C4-2B (cell line): ENCODE results near the gene PRUNE2.

Experiments
- ZFX ChIP-seq: fragments of 450-650 bp; IDR thresholded peaks from 2 replicates; pipeline ENCODE4 v1.6.1; 2017
- TF ChIP-seq, protein P1 (sequence below): fragments of 450-650 bp; conservative IDR thresholded peaks from 2 replicates; pipeline ENCODE4 v1.5.1; 2017; ENCODE audit warnings: mild to moderate bottlenecking

DNA sequence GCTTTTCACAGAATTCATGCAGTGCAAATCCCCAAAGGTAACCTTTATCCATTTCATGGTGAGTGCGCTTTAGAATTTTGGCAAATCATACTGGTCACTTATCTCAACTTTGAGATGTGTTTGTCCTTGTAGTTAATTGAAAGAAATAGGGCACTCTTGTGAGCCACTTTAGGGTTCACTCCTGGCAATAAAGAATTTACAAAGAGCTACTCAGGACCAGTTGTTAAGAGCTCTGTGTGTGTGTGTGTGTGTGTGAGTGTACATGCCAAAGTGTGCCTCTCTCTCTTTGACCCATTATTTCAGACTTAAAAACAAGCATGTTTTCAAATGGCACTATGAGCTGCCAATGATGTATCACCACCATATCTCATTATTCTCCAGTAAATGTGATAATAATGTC lies 120.4 kb downstream of the PRUNE2 start:
- TF ChIP-seq, protein P1, sequence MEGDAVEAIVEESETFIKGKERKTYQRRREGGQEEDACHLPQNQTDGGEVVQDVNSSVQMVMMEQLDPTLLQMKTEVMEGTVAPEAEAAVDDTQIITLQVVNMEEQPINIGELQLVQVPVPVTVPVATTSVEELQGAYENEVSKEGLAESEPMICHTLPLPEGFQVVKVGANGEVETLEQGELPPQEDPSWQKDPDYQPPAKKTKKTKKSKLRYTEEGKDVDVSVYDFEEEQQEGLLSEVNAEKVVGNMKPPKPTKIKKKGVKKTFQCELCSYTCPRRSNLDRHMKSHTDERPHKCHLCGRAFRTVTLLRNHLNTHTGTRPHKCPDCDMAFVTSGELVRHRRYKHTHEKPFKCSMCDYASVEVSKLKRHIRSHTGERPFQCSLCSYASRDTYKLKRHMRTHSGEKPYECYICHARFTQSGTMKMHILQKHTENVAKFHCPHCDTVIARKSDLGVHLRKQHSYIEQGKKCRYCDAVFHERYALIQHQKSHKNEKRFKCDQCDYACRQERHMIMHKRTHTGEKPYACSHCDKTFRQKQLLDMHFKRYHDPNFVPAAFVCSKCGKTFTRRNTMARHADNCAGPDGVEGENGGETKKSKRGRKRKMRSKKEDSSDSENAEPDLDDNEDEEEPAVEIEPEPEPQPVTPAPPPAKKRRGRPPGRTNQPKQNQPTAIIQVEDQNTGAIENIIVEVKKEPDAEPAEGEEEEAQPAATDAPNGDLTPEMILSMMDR: no peak
- TF ChIP-seq ZFX: no peak
